Activated CD8-positive, alpha-beta T cell treated with anti-CD3 and anti-CD28 coated beads for 36 hours (primary cell): Measurements from ENCODE around the gene CCDC137. TPM values are rescaled to one million over a fixed set of nuclear protein-coding genes. Genes with fewer than 3 reads are reported as not detected.

ENCODE experiments used
- ATAC-seq: fragments of 200-7000 bp; cut with Tn5 transposase; one replicate; pipeline ENCODE4 v1.10.0; 2021; ENCODE audit warnings: mild to moderate bottlenecking, moderate library complexity
- CTCF ChIA-PET: fragments of 350-600 bp; sonication (Branson Sonifier 250); formaldehyde crosslinking; loops from one replicate; lab custom pipeline; 2021; ENCODE audit warnings: antibody characterized with exemption; lab: Charles Lee
- POLR2A ChIA-PET: fragments of 350-600 bp; sonication (Branson Sonifier 250); formaldehyde crosslinking; loops from one replicate; lab custom pipeline; 2021; ENCODE audit warnings: antibody characterized with exemption; lab: Charles Lee
- DNase-seq: peaks from one replicate; pipeline ENCODE4 v3.0.0-alpha.2; 2020
- H3K27ac Mint-ChIP-seq: one replicate; pipeline ENCODE4 v1.8.0; 2021; ENCODE audit warnings: mild to moderate bottlenecking, mixed read lengths
- H3K27me3 Mint-ChIP-seq: one replicate; pipeline ENCODE4 v1.8.0; 2021; ENCODE audit warnings: mixed read lengths
- H3K36me3 Mint-ChIP-seq: one replicate; pipeline ENCODE4 v1.8.0; 2021; ENCODE audit warnings: low read depth, mixed read lengths
- H3K4me1 Mint-ChIP-seq: one replicate; pipeline ENCODE4 v1.8.0; 2021; ENCODE audit warnings: low read depth, mixed read lengths
- H3K4me3 Mint-ChIP-seq: one replicate; pipeline ENCODE4 v1.8.0; 2021; ENCODE audit warnings: mild to moderate bottlenecking, moderate library complexity, mixed read lengths
- H3K9me3 Mint-ChIP-seq: one replicate; pipeline ENCODE4 v1.8.0; 2021; ENCODE audit warnings: mixed read lengths
- CTCF ChIP-seq: fragments of 200-600 bp; IDR thresholded peaks from one replicate; pipeline ENCODE4 v1.8.0; 2022; ENCODE audit warnings: antibody characterized with exemption, mild to moderate bottlenecking
- intact Hi-C: fragments of 100-400 bp; cut with micrococcal nuclease; formaldehyde crosslinking; loops from one replicate; pipeline ENCODE4 v1.10.0; 2022
- total RNA-seq, 2 experiments: library from RNA; stranded (reverse); gene quantifications; one replicate each; pipeline ENCODE4 v1.2.3, GENCODE V29; 2021

CCDC137 gene
- total RNA-seq, 2 experiments from 2014 or later: 34.1 to 37.2 TPM

- peak overlapping the region; percentile 77 for H3K27ac Mint-ChIP-seq
- peak; percentile 74 for DNase-seq
- intact Hi-C loops: no loop called here
- H3K4me1 Mint-ChIP-seq: peaks cover 35% of the 10 kb centered on the region
- H3K4me3 Mint-ChIP-seq: peak overlapping the region; percentile 93
- TF ChIP-seq CTCF: no peak
- ATAC-seq: no peak
- POLR2A ChIA-PET: interaction anchor here (0.5 to 6.7 kb wide), 12 partner anchors 10 to 182 kb away, joined by 3 to 73 read pairs (median 8); partner anchors contain the start of genes CCDC137, FAAP100, MRPL12 and OXLD1
- CTCF ChIA-PET: interaction anchor here (1.1 to 2.7 kb wide), 3 partner anchors 10 to 169 kb away, joined by 3 to 11 read pairs (median 3); partner anchors contain the start of gene MRPL12
- peaks cover 49% of the 10 kb centered on the region for H3K36me3 Mint-ChIP-seq
- no peaks in the 10 kb centered on the region for H3K9me3 Mint-ChIP-seq
- no peaks in the 10 kb centered on the region for H3K27me3 Mint-ChIP-seq
Measured at GRCh38 chr17:81685108-81685507, 18.6 kb downstream of the CCDC137 start.

- peaks cover 46% of the 10 kb centered on the region for H3K36me3 Mint-ChIP-seq
- intact Hi-C loops: no loop called here
- no peaks in the 10 kb centered on the region for H3K27me3 Mint-ChIP-seq
- H3K4me3 Mint-ChIP-seq: no peak overlapping the region
- H3K27ac Mint-ChIP-seq: no peak overlapping the region
- ATAC-seq (no peak), DNase-seq (no peak)
- peaks cover 35% of the 10 kb centered on the region for H3K4me1 Mint-ChIP-seq
- CTCF ChIA-PET: no interaction called here
- no peaks in the 10 kb centered on the region for H3K9me3 Mint-ChIP-seq
- POLR2A ChIA-PET: interaction anchor here (6.7 kb wide), 1 partner anchor 17 kb away, joined by 73 read pairs; the partner anchor contains the start of gene MRPL12
- no peak for TF ChIP-seq CTCF
Measured at GRCh38 chr17:81686614-81687013, 20.1 kb downstream of the CCDC137 start.

GRCh38 chr17:81687770-81688541 lies 21.4 kb downstream of the CCDC137 start:
- POLR2A ChIA-PET: interaction anchor here (1.3 to 6.7 kb wide), 2 partner anchors 15 kb away, joined by 4 to 73 read pairs; partner anchors contain the start of gene MRPL12
- Mint-ChIP-seq H3K36me3 (peaks cover 51% of the 10 kb centered on the region), H3K27me3 (no peaks in the 10 kb centered on the region), H3K4me3 (no peak overlapping the region), H3K9me3 (no peaks in the 10 kb centered on the region), H3K4me1 (peaks cover 25% of the 10 kb centered on the region), H3K27ac (no peak overlapping the region)
- ATAC-seq (no peak), DNase-seq (no peak)
- CTCF ChIA-PET: no interaction called here
- intact Hi-C loops: no loop called here
- TF ChIP-seq CTCF: no peak

GRCh38 chr17:81688616-81689015 lies 22.1 kb downstream of the CCDC137 start:
- ChIA-PET POLR2A (interaction anchor here (1.3 to 6.7 kb wide), 2 partner anchors 15 kb away, joined by 4 to 73 read pairs; partner anchors contain the start of gene MRPL12), CTCF (no interaction called here)
- peaks cover 25% of the 10 kb centered on the region for H3K4me1 Mint-ChIP-seq
- no peak for ATAC-seq
- no peak for DNase-seq
- no peak for TF ChIP-seq CTCF
- H3K27ac Mint-ChIP-seq: no peak overlapping the region
- H3K36me3 Mint-ChIP-seq: peaks cover 50% of the 10 kb centered on the region
- H3K27me3 Mint-ChIP-seq: no peaks in the 10 kb centered on the region
- intact Hi-C loops: no loop called here
- H3K9me3 Mint-ChIP-seq: no peaks in the 10 kb centered on the region
- no peak overlapping the region for H3K4me3 Mint-ChIP-seq

GRCh38 chr17:81690066-81690465 lies 23.5 kb downstream of the CCDC137 start:
- Mint-ChIP-seq H3K4me1 (peaks cover 18% of the 10 kb centered on the region), H3K9me3 (no peaks in the 10 kb centered on the region), H3K36me3 (peaks cover 42% of the 10 kb centered on the region), H3K27ac (no peak overlapping the region), H3K27me3 (no peaks in the 10 kb centered on the region), H3K4me3 (no peak overlapping the region)
- ChIA-PET POLR2A (interaction anchor here (0.9 kb wide), 1 partner anchor 31 kb away, joined by 3 read pairs; no protein-coding TSS in a partner anchor), CTCF (no interaction called here)
- no peak for ATAC-seq
- no peak for DNase-seq
- TF ChIP-seq CTCF: no peak
- intact Hi-C loops: no loop called here
